Hematopoietic multipotent progenitor cell treated with erythropoietin and hydrocortisone succinate and interleukin-3 and kit ligand, for 15 days (in vitro differentiated cells): ENCODE results near the gene LIMCH1.
"Not testable (repeated sequence)": the region's sequence is repeated elsewhere in the genome, so short reads cannot be mapped to it uniquely, and the experiment has no call there.

Source experiments
- DNase-seq: peaks from one replicate; pipeline ENCODE4 v3.0.0-alpha.2; 2015; ENCODE audit warnings: low spot score

LIMCH1 gene

GRCh38 chr4:41728573-41728913 lies 190.6 kb downstream of the LIMCH1 start:
- no peak for DNase-seq

GRCh38 chr4:41731569-41732126 lies 193.7 kb downstream of the LIMCH1 start:
- no peak for DNase-seq

- no peak for DNase-seq
These were observed 196.4 kb downstream of the LIMCH1 start for GRCh38 chr4:41734371-41734770.

GRCh38 chr4:41737491-41737890 lies 199.5 kb downstream of the LIMCH1 start:
- DNase-seq: not testable (repeated sequence)

GRCh38 chr4:41741354-41741753 lies 203.4 kb downstream of the LIMCH1 start:
- DNase-seq: no peak

GRCh38 chr4:41744572-41745291 lies 206.8 kb downstream of the LIMCH1 start:
- no peak for DNase-seq

GRCh38 chr4:41745292-41746024 lies 207.5 kb downstream of the LIMCH1 start:
- DNase-seq: no peak

- DNase-seq: no peak
These were observed 208.1 kb downstream of the LIMCH1 start for GRCh38 chr4:41746025-41746439.

GRCh38 chr4:41746440-41747229 lies 208.7 kb downstream of the LIMCH1 start:
- DNase-seq: no peak

- DNase-seq: no peak
These were observed 209.5 kb downstream of the LIMCH1 start for GRCh38 chr4:41747230-41748055.

GRCh38 chr4:41748074-41748570 lies 210.2 kb downstream of the LIMCH1 start:
- DNase-seq: no peak

GRCh38 chr4:41748571-41749475 lies 210.9 kb downstream of the LIMCH1 start, which contains the start of gene PHOX2B:
Gene PHOX2B, minus strand, starts transcription at chr4:41748725. Its CDS starts 115 bp downstream, at chr4:41748610.
- DNase-seq: no peak

GRCh38 chr4:41749631-41750039 lies 211.7 kb downstream of the LIMCH1 start:
- DNase-seq: no peak
